RWPE2 (cell line): ENCODE results near the gene ATP8B3.

ENCODE experiments used
- ATAC-seq: fragments of 200-7000 bp; cut with Tn5 transposase; 3 replicates; pipeline ENCODE4 v1.9.1; 2021; ENCODE audit warnings: low read depth
- DNase-seq: peaks from one replicate; pipeline ENCODE4 v3.0.0-alpha.2; 2020; ENCODE audit warnings: low spot score
- H3K27ac ChIP-seq: fragments of 450-650 bp; 2 replicates; pipeline ENCODE4 v1.5.1; 2017; ENCODE audit warnings: mild to moderate bottlenecking; ENCODE audit not compliant: poor library complexity, severe bottlenecking
- H3K27me3 ChIP-seq: fragments of 250-450 bp; sonication (Bioruptor Pico); 2 replicates; pipeline ENCODE4 v1.5.1; 2021; ENCODE audit warnings: mild to moderate bottlenecking, moderate library complexity; ENCODE audit not compliant: insufficient read depth, poor library complexity, severe bottlenecking
- H3K36me3 ChIP-seq: fragments of 250-450 bp; sonication (Bioruptor Pico); 2 replicates; pipeline ENCODE4 v1.5.1; 2020; ENCODE audit warnings: low read depth, mild to moderate bottlenecking, moderate library complexity
- H3K4me1 ChIP-seq: fragments of 250-450 bp; sonication (Bioruptor Pico); 2 replicates; pipeline ENCODE4 v1.5.1; 2021; ENCODE audit warnings: mild to moderate bottlenecking, moderate library complexity; ENCODE audit not compliant: insufficient read depth, poor library complexity, severe bottlenecking
- H3K4me3 ChIP-seq: fragments of 250-450 bp; sonication (Bioruptor Pico); 2 replicates; pipeline ENCODE4 v1.5.1; 2021; ENCODE audit warnings: mild to moderate bottlenecking, moderate library complexity; ENCODE audit not compliant: severe bottlenecking
- H3K9me3 ChIP-seq: fragments of 250-450 bp; sonication (Bioruptor Pico); 2 replicates; pipeline ENCODE4 v1.5.1; 2021; ENCODE audit warnings: mild to moderate bottlenecking, moderate library complexity; ENCODE audit not compliant: severe bottlenecking
- CTCF ChIP-seq: fragments of 450-650 bp; IDR thresholded peaks from one replicate; pipeline ENCODE4 v1.5.1; 2017; ENCODE audit warnings: mild to moderate bottlenecking, moderate library complexity; ENCODE audit not compliant: poor library complexity, severe bottlenecking

ATP8B3 gene

DNA sequence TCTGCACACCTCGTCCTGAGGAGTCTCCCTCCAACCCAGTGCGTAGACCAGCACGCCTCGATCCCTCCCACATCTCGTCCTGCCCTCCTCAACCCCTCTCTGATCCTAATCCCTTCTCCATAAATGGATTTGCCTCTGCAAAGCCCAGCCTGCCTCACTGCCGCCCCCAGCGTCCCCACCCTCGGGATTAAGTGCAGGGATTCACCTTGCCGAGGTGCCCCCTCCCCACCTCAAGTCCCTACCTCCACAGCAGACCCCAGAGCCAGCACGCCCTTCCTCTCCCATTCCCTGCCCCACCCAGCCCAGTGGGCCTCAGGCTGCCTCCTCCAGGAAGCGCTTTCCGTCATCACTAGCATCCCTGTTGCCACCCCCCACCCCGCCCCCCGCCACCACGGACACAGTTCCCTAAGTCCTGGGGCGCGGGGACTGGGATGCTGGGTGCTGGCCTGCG is 47.3 kb upstream of the ATP8B3 start:
- peak overlapping the region; percentile 82 for H3K27ac ChIP-seq
- H3K9me3 ChIP-seq = no peaks in the 10 kb centered on the region
- no peaks in the 10 kb centered on the region for H3K36me3 ChIP-seq
- H3K4me1 ChIP-seq = peaks cover 40% of the 10 kb centered on the region
- DNase-seq = no peak
- TF ChIP-seq CTCF = no peak
- H3K4me3 ChIP-seq = no peak overlapping the region
- H3K27me3 ChIP-seq = no peaks in the 10 kb centered on the region
- ATAC-seq = no peak

DNA sequence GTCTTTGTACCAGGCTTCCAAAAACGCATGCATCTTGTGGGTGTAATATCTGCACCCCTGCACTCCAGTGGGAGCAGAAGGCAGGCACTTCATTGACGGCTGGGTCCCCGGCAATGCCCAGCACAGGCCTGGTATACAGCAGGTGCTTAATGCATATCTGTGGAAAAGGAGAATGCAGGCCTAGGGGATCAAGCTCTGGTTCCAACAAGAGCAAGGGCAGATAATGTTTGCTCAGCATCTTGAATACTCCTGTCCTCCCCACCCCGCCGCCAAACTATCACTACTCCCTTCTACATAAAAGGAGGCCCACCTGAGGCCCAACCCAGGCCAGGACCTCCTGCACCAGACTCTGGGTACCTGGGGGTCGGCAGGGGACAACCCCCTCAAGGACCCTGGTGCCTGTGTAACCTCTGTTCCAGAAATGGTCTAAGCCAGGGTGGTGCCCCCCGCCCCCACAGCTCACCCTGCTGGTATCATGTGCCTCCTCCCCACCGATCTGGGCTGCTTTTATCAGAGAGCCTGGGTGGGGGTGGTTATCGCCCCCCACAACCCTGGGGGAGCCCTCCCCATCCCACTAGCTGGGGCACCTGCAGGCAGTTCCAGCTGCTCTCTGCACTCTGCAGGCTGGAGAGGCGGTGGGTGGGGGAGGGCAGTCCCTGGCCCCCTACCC is 46.5 kb upstream of the ATP8B3 start:
- no peak for TF ChIP-seq CTCF
- ATAC-seq = no peak
- H3K4me1 ChIP-seq = peaks cover 40% of the 10 kb centered on the region
- no peak for DNase-seq
- H3K9me3 ChIP-seq = no peaks in the 10 kb centered on the region
- no peak overlapping the region for H3K4me3 ChIP-seq
- H3K27me3 ChIP-seq = no peaks in the 10 kb centered on the region
- peak overlapping the region; percentile 82 for H3K27ac ChIP-seq
- peaks cover 6% of the 10 kb centered on the region; the same call in 1 of the 2 replicates for H3K36me3 ChIP-seq

DNA sequence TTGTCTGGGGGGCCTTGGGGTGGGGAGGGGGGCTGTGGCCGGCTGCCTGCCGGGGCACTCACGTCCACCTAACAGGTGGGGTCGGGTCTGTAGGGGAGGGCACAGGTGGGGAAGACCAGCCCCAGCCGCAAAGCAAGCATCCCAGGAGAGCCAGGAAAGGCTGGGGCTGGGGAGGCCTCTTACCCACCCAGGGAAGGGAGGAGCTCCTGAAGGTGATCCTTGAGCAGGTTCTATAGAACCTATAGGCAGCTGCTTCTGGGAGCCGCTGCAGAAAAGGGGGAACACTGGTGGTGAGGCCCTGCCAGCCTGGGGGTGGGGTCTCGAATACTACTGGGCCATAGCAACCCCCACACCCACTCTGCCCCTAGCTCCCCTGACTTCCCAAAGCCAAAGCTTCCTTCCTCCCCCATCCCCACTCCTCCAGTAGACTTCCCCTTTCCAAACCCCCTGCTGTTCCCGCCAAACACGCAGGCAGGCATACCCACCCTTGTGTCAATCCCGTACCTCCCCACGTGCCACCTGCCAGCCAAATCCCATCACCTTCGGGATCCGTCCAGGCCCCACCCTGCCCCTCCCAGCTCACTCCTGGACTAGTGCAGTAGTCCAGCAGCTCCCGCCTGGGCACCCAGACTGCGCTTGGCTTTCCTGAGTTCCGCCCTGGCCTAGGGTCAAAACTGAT is 45.7 kb upstream of the ATP8B3 start:
- Histone ChIP-seq H3K36me3 (peaks cover 6% of the 10 kb centered on the region; the same call in 1 of the 2 replicates), H3K27ac (peak overlapping the region; percentile 82), H3K4me3 (peak overlapping the region; percentile 31), H3K4me1 (peaks cover 40% of the 10 kb centered on the region), H3K9me3 (no peaks in the 10 kb centered on the region), H3K27me3 (no peaks in the 10 kb centered on the region)
- ATAC-seq (peak; percentile 9; the same call in 2 of the 3 replicates), DNase-seq (no peak)
- no peak for TF ChIP-seq CTCF

GRCh38 chr19:1856698-1857603 is 44.9 kb upstream of the ATP8B3 start:
- H3K27me3 ChIP-seq = no peaks in the 10 kb centered on the region
- H3K9me3 ChIP-seq = no peaks in the 10 kb centered on the region
- TF ChIP-seq CTCF = no peak
- H3K36me3 ChIP-seq = peaks cover 6% of the 10 kb centered on the region; the same call in 1 of the 2 replicates
- DNase-seq (peak; percentile 93), ATAC-seq (peak; percentile 68)
- H3K4me1 ChIP-seq = peaks cover 40% of the 10 kb centered on the region
- H3K27ac ChIP-seq = peak overlapping the region; percentile 82
- H3K4me3 ChIP-seq = peak overlapping the region; percentile 31
